Calu3 (cell line): ENCODE results near the gene NCK2. TPM values are rescaled to one million over a fixed set of nuclear protein-coding genes. Genes with fewer than 3 reads are reported as not detected.

Experiments used
- BruUV-seq: library from RNA; stranded (reverse); fragments of 400-500 nt; replicated peaks from 2 replicates; lab custom pipeline; 2021; lab: Mats Ljungman, UMichigan
- CTCF ChIA-PET: fragments of 300-600 bp; sonication (Branson Sonifier 250); formaldehyde crosslinking; loops from one replicate; lab custom pipeline; 2022; ENCODE audit warnings: antibody characterized with exemption; lab: Charles Lee
- DNase-seq: peaks from one replicate; pipeline ENCODE4 v3.0.0; 2022
- H3K27ac Mint-ChIP-seq: one replicate; pipeline ENCODE4 v1.8.0; 2022; ENCODE audit warnings: mixed read lengths; ENCODE audit not compliant: unreplicated experiment
- H3K27me3 Mint-ChIP-seq: one replicate; pipeline ENCODE4 v1.8.0; 2022; ENCODE audit warnings: mixed read lengths; ENCODE audit not compliant: unreplicated experiment
- H3K36me3 Mint-ChIP-seq: one replicate; pipeline ENCODE4 v1.8.0; 2022; ENCODE audit warnings: mild to moderate bottlenecking, moderate library complexity, mixed read lengths; ENCODE audit not compliant: insufficient read depth, unreplicated experiment
- H3K4me1 Mint-ChIP-seq: one replicate; pipeline ENCODE4 v1.8.0; 2022; ENCODE audit warnings: mild to moderate bottlenecking, low read depth, mixed read lengths; ENCODE audit not compliant: unreplicated experiment
- H3K4me3 Mint-ChIP-seq: one replicate; pipeline ENCODE4 v1.8.0; 2022; ENCODE audit warnings: mild to moderate bottlenecking, low read depth, moderate library complexity, mixed read lengths; ENCODE audit not compliant: unreplicated experiment
- H3K9me3 Mint-ChIP-seq: one replicate; pipeline ENCODE4 v1.8.0; 2022; ENCODE audit warnings: low read depth, mixed read lengths; ENCODE audit not compliant: unreplicated experiment
- intact Hi-C: fragments of 100-400 bp; cut with micrococcal nuclease; formaldehyde crosslinking; loops from one replicate; pipeline ENCODE4 v1.10.0; 2022; ENCODE audit not compliant: unreplicated experiment
- total RNA-seq: library from RNA; stranded (reverse); gene quantifications from 2 replicates; pipeline ENCODE4 v1.2.3, GENCODE V29; 2022
- TF ChIP-seq, protein P1 (sequence below): fragments of 200-600 bp; IDR thresholded peaks from one replicate; pipeline ENCODE4 v1.8.0; 2022; ENCODE audit warnings: antibody characterized with exemption; ENCODE audit not compliant: unreplicated experiment

Gene NCK2
- total RNA-seq, 1 experiment from 2014 or later: 88.6 TPM

- intact Hi-C loops: no loop called here
- Mint-ChIP-seq H3K27me3 (no peaks in the 10 kb centered on the region), H3K36me3 (peaks cover 11% of the 10 kb centered on the region), H3K9me3 (no peaks in the 10 kb centered on the region), H3K27ac (no peak overlapping the region), H3K4me3 (no peak overlapping the region), H3K4me1 (peaks cover 14% of the 10 kb centered on the region)
- CTCF ChIA-PET: interaction anchor here (1.9 kb wide), 1 partner anchor 202 kb away, joined by 4 read pairs; no protein-coding TSS in a partner anchor
- DNase-seq: no peak
- TF ChIP-seq, protein P1, sequence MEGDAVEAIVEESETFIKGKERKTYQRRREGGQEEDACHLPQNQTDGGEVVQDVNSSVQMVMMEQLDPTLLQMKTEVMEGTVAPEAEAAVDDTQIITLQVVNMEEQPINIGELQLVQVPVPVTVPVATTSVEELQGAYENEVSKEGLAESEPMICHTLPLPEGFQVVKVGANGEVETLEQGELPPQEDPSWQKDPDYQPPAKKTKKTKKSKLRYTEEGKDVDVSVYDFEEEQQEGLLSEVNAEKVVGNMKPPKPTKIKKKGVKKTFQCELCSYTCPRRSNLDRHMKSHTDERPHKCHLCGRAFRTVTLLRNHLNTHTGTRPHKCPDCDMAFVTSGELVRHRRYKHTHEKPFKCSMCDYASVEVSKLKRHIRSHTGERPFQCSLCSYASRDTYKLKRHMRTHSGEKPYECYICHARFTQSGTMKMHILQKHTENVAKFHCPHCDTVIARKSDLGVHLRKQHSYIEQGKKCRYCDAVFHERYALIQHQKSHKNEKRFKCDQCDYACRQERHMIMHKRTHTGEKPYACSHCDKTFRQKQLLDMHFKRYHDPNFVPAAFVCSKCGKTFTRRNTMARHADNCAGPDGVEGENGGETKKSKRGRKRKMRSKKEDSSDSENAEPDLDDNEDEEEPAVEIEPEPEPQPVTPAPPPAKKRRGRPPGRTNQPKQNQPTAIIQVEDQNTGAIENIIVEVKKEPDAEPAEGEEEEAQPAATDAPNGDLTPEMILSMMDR: no peak
- BruUV-seq: no TSS peak
Observed at GRCh38 chr2:105778080-105778607, 33.4 kb downstream of the NCK2 start.

GRCh38 chr2:105779394-105779793, 34.7 kb downstream of the NCK2 start:
- Mint-ChIP-seq H3K36me3 (peaks cover 7% of the 10 kb centered on the region), H3K27ac (no peak overlapping the region), H3K4me3 (no peak overlapping the region), H3K4me1 (peaks cover 9% of the 10 kb centered on the region), H3K9me3 (no peaks in the 10 kb centered on the region), H3K27me3 (no peaks in the 10 kb centered on the region)
- intact Hi-C loops: no loop called here
- CTCF ChIA-PET: interaction anchor here (1.9 kb wide), 1 partner anchor 203 kb away, joined by 4 read pairs; no protein-coding TSS in a partner anchor
- BruUV-seq: no TSS peak
- TF ChIP-seq, protein P1: no peak
- DNase-seq: no peak

DNA sequence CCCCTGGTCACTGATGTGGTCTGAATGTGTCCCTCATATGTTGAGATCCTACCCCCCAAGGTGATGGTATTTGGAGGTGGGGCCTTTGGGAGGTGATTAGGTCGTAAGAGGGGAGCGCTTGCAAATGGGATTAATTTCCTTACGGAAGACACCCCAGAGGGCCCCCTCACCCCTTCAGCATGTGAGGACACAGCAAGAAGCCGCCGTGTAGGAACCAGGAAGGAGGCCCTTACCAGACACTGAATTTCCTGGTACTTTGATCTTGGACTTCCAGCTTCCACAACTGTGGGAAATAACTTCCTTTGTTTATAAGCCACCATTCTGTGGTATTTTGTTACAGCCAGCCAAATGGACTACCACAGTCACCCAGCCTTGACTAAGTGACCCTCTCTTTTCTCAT, 35.9 kb downstream of the NCK2 start:
- no peak overlapping the region for H3K27ac Mint-ChIP-seq
- CTCF ChIA-PET: no interaction called here
- BruUV-seq: no TSS peak
- no peak overlapping the region for H3K4me3 Mint-ChIP-seq
- H3K4me1 Mint-ChIP-seq: peaks cover 10% of the 10 kb centered on the region
- H3K36me3 Mint-ChIP-seq: peaks cover 7% of the 10 kb centered on the region
- intact Hi-C loops: no loop called here
- DNase-seq: no peak
- TF ChIP-seq, protein P1: no peak
- no peaks in the 10 kb centered on the region for H3K27me3 Mint-ChIP-seq
- no peaks in the 10 kb centered on the region for H3K9me3 Mint-ChIP-seq

- peaks cover 19% of the 10 kb centered on the region for H3K4me1 Mint-ChIP-seq
Observed at GRCh38 chr2:105781274-105781978, 36.7 kb downstream of the NCK2 start.

More at GRCh38 chr2:105781274-105781978, 36.7 kb downstream of the NCK2 start:
- BruUV-seq: no TSS peak
- Mint-ChIP-seq H3K9me3 (no peaks in the 10 kb centered on the region), H3K4me3 (no peak overlapping the region), H3K36me3 (peaks cover 7% of the 10 kb centered on the region), H3K27me3 (no peaks in the 10 kb centered on the region), H3K27ac (no peak overlapping the region)
- TF ChIP-seq, protein P1: no peak
- DNase-seq: no peak
- CTCF ChIA-PET: no interaction called here
- intact Hi-C loops: no loop called here
